ENCODE data around the gene SURF4.
A peak's percentile ranks its signal among the peaks of the same experiment; 100 is the strongest.

Gene SURF4

DNA sequence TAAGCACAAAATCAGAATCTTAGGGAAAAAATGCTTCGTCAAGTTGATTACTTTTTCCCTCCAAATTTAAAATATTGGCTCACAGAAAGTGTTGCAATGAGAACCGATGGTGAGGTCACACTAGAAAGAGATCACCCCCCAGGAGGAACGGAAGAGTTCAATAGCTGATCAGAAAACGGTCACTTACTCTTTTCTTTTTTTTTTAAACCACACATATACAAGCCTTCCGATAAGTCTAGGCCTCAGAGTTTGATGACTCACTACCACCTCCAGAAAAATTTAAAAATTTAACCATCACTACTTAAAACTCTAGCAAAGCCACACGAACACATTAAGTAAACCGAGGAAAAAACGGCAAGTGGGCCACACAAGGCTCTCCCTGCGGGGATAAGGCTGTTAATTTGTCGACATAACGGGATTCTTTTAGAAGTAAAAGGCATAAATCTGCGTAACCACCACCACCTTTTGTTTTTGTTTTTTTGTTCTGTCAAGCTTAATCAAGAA, 1.2 kb downstream of the SURF4 start:
- no peak for DNase-seq (ENCODE audit: low read depth)

DNA sequence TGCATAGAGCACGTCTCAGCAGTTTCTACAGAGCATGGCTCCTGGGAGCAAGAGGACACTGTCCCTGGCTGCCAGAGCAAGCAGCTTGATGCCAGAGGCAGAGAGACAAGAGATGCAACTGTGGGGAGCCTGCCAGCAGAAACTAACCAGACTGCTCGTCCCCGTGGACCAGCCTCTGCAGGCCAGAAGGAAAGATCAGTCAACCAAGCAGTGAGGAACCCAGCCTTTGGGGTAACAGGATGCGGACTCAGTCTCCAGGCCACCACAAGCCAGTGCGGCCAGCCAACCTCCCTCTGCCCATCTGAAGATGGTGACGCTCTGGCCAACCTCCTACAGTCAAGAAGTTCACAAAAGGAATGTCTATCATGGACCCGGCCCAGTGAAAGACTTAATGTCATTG, 3.7 kb downstream of the SURF4 start:
- DNase-seq (ENCODE audit: low read depth): no peak

DNA sequence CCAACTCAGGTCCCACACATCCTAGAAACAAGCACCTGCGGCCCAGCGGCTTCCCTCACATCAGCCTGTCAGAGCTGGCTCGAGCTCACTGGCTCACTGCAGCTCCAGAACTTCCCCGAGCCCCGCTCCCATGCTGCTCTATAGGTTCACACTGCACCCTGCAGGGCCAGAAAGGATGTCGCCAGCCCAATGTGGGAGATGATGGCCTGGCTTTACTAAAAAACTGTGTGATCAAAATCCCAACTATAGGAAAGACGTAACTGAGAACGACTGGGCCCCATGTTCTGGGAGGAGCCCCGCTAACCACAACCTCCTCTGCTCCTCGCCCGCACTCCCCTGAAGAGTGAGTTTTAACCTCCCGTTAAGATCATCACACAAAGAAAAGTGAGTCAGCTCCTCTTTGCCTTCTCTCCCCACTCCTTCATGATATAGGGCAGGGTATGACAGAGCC, 4.6 kb downstream of the SURF4 start:
- DNase-seq (ENCODE audit: low read depth): peak; percentile 48

DNA sequence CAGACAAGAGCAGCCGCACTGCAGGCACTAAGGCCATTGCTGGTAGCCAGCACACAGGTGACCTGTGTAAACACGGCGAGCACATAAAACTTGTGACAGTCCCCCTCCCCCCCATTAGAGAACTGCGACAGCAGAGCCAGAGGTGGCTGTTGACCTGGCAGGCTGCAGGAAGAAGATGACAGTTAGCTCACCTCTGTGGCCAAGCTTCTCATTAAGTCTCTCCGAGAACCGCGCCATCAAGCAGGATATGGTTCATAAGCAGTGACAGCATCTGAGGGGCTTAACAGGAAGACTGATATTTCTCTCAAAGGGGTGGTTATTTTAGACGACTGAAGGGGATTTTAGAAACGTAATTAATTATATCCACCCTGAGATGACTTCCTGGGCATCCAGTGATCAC, 5.2 kb downstream of the SURF4 start:
- no peak for DNase-seq (ENCODE audit: low read depth)

DNA sequence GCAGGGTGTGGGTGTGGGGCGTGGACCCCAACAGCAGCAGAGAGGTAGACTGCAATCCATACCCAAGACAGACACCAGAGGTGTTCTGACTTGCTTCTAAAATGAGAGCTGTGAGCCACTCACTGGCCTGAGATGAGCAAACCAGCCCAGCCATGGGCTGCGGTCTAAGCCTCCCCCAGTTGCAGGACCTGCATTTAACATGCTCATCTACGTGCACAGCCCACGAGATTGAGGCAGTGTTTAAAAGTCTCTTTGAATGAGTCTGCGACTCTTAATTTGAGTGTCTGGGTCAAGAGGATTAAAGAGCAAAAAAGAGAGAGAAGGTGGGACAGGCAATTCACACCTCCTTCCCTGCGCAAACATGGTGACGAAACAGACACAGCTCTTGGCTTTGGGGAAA, 5.9 kb downstream of the SURF4 start:
- no peak for DNase-seq (ENCODE audit: low read depth)

DNA sequence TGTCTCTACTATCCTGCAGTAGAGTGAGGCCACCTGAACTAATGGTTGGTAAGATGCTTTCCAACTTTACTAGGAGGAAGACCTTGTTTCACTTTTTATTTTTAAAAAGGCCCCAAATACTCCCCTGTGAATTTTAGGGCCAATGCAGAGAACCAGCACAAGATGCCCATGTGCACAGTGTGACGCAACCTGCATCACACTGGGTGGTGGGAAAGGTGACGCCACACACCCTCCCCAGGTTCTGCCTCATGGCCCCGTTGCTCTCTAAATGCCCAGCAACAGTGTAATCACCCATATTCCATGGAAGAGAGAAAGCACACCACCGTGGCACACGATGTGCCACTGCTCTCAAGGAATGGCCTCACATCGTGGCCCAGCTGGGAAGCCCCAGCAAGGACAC, 6.4 kb downstream of the SURF4 start:
- no peak for DNase-seq (ENCODE audit: low read depth)

DNA sequence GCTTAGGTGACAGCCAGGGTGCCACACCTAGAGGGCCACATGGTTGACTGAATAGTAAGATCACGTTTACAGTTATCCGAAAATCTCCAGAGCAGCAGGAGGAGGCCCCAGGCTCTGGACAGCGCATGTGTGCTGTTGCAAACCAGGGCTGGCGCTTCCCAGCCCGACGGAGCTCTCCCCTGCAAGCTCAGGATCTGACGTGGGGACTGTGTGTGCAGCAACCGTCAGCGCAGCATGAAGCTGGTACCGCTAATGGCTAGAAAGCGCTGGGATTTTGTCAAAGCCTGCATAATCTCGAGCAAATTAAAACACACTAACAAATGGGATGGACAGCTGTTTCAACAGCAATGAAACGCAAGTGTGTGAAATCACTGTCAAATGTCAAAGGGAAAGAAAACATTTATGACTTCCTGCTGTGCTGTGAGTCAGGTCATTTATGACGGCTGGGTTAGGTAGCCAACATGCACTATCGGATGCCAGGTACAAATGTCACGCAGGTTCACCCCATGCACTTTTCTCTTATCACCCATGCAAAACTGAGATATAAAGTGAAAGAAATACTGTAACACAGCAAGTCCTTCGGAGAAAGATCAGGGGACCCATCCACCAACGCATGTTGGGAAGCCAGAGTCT, 7.5 kb downstream of the SURF4 start:
- no peak for DNase-seq (ENCODE audit: low read depth)

DNA sequence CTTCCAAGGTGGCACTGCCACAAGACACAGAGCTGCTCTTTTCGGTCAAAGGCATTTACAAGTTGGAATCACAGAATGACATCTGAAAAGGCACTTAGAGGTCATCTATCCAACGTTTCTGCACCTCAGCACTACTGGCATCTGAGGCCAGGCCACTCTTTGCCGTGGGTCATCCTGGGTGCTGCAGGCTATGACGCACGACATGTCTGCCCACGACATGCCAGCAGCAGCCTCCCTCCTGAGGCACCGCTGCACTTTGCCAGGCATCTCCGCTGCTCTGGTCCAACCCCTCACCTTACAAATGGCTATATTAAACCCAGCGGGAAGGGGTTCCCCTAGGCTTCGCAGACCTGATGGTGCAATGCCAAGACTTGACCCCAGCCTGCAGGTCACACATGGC, 8.1 kb downstream of the SURF4 start:
- no peak for DNase-seq (ENCODE audit: low read depth)

DNA sequence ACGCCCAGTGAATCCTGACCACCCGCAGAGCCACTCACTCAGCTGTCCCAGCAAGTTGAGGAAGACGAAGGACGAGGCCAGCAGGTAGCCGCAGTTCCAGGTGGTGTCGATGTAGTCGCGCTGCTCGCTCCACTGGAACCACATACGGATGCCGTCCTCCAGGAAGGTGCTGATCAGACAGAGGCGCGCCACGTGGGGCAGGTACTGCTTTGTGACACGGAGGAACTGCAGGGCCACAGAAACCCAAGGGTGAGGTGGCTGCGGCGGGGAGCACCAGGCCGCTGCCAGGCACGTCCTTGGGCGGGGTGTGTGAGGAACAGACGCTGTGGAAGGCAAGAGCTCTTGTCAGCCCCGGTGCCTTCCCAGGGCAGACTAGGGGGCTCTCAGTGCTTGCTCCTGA, 8.6 kb downstream of the SURF4 start:
- DNase-seq (ENCODE audit: low read depth): no peak

DNA sequence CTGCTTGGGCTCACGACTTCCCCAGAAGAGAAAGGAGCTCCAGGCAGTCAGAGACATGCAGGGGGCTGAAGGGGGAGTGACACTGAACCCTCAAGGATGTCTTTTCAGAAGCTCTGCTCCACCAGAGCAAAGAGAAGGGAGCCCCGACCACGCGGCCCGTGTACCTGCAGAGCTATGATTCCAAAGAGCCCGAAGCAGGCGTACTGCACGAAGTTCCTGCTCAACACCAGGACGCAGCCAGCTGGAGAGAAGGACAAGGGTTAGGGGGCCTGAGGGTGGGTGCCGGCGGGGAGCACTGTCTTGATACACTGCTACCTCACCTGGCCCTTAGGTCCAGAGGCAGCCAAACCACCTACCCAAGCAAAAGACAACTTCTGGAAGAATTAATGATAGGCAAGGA, 9.4 kb downstream of the SURF4 start:
- no peak for DNase-seq (ENCODE audit: low read depth)

DNA sequence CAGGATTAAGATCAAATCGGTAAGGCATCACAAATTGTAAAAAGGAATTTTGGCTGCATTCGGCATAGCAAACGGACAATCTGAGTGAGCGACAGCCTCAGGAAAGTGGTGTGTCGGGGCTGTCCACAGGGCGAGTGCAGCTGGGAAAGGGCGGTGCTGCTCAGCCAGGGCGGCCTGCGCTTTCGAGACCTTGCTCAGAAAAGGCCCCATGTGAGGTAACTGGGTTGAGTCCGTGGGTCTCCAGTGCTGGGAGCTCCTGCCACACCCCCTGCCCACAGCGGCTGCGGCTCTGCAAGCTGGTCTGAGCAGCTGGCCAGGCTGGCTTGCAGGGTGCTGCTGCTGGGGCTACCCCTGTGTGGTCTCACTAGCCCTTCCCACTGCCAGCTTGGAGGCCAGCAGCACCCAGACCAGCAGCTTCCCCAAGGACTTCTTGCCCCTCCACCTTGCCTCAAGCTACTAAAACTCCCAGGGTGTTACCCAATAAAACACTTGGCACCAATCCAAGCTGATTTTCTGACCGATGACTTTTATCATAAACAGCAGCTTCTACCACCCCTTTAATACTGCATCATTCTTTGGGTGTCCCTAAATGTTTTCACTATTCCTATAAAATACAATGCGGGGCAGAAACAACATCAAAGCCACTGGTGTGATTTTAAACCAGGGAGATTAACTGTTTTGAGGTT, 13.4 kb downstream of the SURF4 start:
- DNase-seq (ENCODE audit: low read depth): no peak

DNA sequence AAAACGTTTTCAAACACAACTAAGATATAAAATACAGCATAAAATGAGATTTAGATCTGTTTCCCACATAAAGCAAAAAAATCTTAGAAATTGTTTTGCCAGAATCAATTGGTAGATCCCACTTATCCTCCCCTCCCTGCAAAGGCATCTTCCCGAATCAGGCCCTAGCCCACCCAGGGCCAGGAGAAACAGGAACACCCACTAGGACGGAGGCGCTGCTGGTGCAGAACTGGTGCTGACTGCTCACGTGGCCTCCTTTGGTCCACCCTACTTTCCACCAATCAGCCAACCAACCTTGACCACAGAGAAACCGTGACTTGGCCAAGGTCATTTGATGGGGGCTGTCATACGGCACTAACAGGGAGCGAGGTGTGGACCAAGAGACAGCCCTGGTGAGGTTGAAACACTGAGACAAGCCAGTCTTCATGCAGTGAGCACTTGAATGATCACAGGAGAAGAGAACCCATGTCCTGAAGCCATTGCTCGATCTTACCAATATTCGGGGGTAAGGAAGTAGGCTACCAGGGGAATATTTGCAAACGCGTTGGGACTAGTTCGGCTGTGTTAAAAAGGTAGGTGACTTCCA, 14.3 kb downstream of the SURF4 start:
- DNase-seq (ENCODE audit: low read depth): no peak

DNA sequence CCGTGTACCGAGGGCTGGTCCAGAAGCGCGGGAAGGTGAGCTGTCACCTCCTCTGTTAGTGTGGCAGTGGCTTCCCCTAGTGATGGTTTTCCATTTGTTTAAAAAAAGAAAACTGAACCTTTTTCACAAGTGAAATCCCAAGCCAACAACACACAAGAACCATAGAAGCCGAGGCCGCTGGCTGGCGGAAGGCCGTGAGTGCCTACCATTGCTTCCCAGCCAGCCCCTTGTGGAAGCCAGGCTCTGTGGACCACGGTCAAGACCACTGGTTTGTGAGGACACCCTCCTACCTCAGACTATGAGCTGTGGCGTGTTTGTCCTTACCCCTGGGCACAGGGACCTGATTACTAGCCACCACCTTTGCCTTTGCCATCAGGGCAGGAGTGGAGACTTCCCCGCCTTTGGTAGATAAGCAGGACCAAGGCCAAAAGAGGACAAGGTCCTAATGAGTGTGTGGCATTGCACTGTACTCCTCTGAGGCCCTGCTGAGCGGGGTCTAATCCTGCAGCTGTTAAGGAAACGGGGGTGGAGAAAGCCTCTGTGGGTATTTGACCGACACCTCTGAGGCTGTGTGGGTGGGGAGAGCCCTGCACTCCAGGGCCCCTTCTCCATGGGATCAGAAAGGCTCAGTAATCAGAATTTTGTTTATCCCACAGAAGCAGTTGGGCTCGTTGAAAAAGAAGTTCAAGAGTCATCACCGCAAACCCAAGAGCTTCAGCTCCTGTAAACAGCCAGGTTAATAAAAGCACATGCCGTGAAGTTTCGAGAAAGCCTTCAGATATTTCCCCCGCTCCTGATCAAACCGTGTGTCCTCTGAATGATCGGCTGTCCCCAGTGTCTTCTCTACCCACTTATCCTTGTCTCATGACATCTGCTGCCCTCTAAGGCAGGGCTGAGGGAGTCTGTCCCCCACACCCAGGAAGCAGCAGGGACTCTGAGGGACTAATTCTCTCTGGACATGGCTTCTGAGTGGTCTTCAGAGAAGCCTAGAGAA, 15.2 kb downstream of the SURF4 start:
- no peak for DNase-seq (ENCODE audit: low read depth)

DNA sequence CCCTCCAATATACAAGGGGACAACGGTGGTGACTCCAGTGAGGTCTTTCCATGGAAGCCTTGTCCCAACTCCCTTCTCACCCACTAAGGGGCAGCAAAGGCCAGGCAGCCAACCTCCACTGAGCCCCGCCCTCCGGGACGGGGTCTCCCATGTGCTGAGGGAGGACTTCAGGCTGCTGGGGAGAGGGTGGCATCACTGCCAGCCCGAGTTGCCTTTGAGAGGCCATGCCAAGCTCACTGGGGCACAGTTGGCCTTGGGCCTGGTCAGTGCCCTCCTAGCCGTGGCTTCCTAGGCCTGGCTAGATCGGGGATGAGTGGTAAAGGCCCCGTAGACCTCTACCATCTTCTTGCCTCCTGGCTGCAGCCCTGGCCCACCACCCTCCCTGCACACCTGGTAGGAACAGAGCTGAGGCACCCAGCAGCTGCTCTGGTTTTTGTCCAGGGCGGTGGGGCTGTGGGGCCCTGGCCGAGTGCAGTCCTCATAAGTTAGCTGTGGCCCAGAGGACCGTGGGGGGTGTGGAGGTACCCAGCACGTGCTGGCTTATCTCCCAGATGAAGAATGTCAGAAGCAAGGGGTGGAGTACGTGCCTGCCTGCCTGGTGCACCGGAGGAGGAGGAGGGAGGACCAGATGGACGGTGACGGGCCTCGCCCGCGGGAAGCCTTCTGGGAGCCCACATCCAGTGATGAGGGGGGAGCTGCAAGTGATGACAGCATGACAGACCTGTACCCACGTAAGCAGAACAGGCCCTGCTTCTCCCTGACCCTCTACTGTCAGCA, 16.3 kb downstream of the SURF4 start:
- no peak for DNase-seq (ENCODE audit: low read depth)

DNA sequence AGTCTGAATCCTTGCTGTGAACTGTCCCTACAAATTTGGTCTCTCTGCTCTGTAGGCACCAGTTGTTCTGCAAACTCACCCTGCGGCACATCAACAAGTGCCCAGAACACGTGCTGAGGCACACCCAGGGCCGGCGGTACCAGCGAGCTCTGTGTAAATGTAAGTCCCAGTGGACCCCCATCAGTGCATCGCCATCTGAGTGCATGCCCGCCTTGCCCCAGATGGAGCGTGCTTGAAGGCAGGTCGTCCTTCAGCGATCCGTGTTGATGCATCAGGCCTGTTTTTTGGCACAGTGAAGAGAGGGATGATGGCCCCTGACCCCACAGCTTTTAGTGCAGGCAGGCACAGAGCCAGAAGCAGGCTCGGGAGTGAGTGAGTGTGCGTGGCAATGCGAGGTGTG, 18.2 kb downstream of the SURF4 start:
- no peak for DNase-seq (ENCODE audit: low read depth)

DNA sequence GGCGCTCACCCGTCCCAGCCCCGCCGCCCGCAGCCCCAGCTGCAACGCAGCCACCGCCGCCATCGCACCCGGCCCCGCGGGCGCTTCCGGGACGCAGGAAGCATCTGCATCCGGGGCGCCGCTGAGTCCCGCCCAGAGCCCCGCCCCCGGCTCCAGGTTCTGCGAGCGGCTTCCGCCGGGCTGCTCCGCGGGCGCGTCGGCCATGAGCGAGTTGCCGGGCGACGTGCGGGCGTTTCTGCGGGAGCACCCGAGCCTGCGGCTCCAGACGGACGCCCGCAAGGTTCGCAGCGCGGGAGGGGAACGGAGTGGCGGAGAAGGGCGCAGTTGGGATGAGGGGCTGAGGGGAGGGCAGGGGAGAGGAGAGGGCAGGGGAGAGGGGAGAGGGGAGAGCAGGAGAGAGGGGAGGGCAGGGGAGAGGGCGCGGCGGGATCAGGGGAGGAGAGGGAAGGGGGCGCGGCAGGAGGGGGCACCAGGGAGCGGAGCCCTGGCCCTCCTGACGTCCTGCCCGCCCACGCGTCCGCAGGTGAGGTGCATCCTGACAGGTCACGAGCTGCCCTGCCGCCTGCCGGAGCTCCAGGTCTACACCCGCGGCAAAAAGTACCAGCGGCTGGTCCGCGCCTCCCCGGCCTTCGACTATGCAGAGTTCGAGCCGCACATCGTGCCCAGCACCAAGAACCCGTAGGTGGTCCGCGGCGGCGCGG, 19.3 kb downstream of the SURF4 start, which contains the start of the genes SURF1 and SURF2:
Gene SURF1, minus strand, starts transcription at position 97 of the 701 bp plus-strand sequence. Its CDS starts 34 bp downstream, at position 63.
Gene SURF2, plus strand, starts transcription at position 160 of the 701 bp plus-strand sequence. Its CDS starts 43 bp downstream, at position 203.
- peak; percentile 89 for DNase-seq (ENCODE audit: low read depth)

DNA sequence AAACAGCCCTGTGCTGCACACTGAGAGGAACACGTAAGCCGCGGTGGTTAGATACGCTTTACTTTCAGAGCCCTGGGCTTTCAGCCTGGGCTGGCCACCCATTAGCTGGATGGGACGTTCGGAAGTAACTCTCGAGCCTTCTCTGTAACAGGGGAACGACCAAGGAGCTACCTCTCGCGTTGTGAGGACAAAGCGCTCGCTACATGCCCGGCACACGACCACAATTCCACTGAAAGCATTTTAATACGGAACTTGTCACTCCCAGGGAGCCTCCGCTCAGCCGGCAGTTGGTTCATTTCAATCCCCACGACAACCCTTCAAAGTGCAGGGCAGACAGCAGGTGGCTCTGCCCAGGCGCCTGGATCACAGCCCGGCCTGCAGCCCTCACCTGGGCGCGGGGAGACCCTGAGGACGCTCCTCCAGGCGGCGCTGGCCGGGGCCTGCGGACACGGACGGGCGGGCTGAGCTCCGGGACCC, 19.9 kb downstream of the SURF4 start:
- DNase-seq (ENCODE audit: low read depth): no peak

DNA sequence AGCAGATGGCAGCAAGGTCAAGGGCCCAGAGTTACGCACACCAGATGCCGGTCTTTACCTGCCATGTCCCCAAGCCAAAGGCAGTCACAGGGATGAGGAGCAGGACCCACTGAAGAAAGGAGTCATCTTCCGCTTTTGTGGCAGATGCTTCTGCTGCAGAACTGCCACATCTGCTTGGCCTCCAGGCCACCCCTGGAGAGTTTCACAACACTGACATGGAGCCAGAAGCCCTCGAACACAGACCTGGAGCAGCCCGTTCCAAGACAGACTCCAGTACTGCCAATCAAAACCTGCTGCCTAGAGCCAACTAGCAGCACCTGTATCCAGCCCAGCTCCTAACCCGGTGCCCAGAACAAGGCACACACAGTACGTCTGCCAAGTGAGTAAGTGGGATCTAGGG, 21.1 kb downstream of the SURF4 start:
- DNase-seq (ENCODE audit: low read depth): no peak

DNA sequence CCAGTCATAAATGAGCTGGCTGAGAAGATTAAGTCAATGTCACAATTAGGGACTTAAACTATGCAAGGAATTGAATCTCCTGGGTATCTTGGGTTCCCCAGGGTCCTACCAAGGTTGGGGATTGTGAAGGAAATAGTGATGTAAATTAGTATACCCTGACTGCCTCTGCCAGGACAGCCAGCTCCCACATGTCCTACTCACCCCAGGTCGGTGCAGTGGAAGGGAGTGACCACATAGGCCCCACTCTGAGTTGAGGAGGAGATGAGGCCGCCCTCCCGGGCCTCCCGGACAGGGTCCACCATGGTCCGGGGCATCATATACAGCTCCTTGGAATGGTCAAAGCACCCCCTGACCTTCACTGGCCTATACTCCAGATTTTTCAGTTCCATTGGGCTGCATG, 22.3 kb downstream of the SURF4 start:
- no peak for DNase-seq (ENCODE audit: low read depth)

DNA sequence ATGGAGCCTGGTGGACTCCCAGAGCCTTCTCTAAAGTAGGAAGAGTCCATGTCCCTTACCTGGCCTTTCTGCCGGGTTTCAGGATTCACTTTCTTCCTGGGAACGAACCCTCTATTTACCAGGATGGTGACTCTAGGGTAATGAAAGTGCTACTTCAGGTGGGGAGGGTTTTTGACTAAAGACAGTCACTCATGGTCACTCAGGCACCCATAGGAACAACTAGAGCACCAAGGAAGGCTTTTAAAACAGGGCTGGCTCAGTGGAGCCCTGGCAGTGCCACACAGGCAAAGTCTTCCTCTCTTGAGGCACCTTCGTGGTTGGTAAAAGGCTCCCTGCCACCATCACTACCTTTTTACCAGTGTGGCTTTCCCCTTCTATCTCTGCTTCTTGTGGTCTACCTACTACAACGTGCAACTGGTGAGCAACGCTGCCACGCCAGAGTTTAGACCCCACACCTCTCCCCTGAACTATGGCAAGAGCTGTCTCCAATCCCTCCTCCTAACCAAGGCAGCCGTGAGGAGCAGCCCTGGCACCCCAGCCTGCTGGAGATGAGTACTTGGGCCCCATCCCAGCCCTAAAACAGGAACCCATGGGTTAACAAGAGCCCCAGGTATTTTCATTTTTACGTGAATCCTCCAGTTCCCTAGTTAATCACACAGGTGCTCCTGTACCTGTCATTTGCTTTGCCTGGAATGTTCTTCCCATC, 23.1 kb downstream of the SURF4 start:
- no peak for DNase-seq (ENCODE audit: low read depth)

Data from activated T-cell treated with anti-CD3 and anti-CD28 coated beads for 1 hour (primary cell).